B cell (primary cell): ENCODE measurements around the gene DNAH10. TPM values are rescaled to one million over a fixed set of nuclear protein-coding genes. Genes with fewer than 3 reads are reported as not detected.

Source experiments
- ATAC-seq: fragments of 200-7000 bp; cut with Tn5 transposase; one replicate; pipeline ENCODE4 v1.10.0; 2021; ENCODE audit warnings: low read depth, mild to moderate bottlenecking, moderate number of reproducible peaks, moderate library complexity
- CTCF ChIA-PET: fragments of 350-600 bp; sonication (Branson Sonifier 250); formaldehyde crosslinking; loops from one replicate; lab custom pipeline; 2021; ENCODE audit warnings: antibody characterized with exemption, inconsistent platforms; lab: Charles Lee
- POLR2A ChIA-PET: fragments of 350-600 bp; sonication (Branson Sonifier 250); formaldehyde crosslinking; loops from one replicate; lab custom pipeline; 2021; ENCODE audit warnings: antibody characterized with exemption; lab: Charles Lee
- DNase-seq: peaks from one replicate; pipeline ENCODE4 v3.0.0; 2013
- H2AFZ ChIP-seq: 2 replicates; pipeline ENCODE4 v1.6.1; 2012; ENCODE audit warnings: mild to moderate bottlenecking, low read depth, low read length; ENCODE audit not compliant: insufficient read depth, poor library complexity, severe bottlenecking
- H3K27ac ChIP-seq, 2 donors: 1 replicate in 1 of 2; 2 replicates in 1 of 2; pipeline ENCODE4 v1.5.1; 2012 to 2013; ENCODE audit warnings: low read length in 2 of 2, mild to moderate bottlenecking in 2 of 2, moderate library complexity in 1 of 2
- H3K27me3 ChIP-seq, 4 experiments: fragments of 200-600 bp in 1 of 4; sonication (generic) in 1 of 4; replicated peaks in 1 of 4; 1 replicate in 2 of 4; 2 replicates in 2 of 4; pipeline versions ENCODE4 v1.6.1 to v1.7.0; 2013 to 2016; ENCODE audit warnings: low read length in 3 of 4, mild to moderate bottlenecking in 2 of 4, mixed read lengths in 1 of 4, moderate library complexity in 1 of 4; ENCODE audit not compliant: insufficient read depth in 4 of 4, control insufficient read depth in 3 of 4; ENCODE audit errors: control extremely low read depth in 1 of 4
- H3K36me3 ChIP-seq, 2 experiments: replicated peaks in 1 of 2; 1 replicate in 1 of 2; 2 replicates in 1 of 2; pipeline versions ENCODE4 v1.6.1 to v1.7.1; 2013; ENCODE audit warnings: low read length in 1 of 2; ENCODE audit not compliant: insufficient read depth in 2 of 2, control insufficient read depth in 1 of 2; ENCODE audit errors: control extremely low read depth in 1 of 2, extremely low read depth in 1 of 2
- H3K4me1 ChIP-seq, 2 donors: fragments of 200-600 bp in 1 of 2; sonication (generic) in 1 of 2; 1 replicate in 1 of 2; 2 replicates in 1 of 2; pipeline versions ENCODE4 v1.5.1 to v1.6.1; 2013 to 2017; ENCODE audit warnings: low read length in 2 of 2; ENCODE audit not compliant: control insufficient read depth in 2 of 2, insufficient read depth in 2 of 2
- H3K4me2 ChIP-seq: replicated peaks from 2 replicates; pipeline ENCODE3; 2012; ENCODE audit warnings: mild to moderate bottlenecking, low read depth, low read length; ENCODE audit not compliant: poor library complexity, severe bottlenecking
- H3K4me3 ChIP-seq, 5 experiments: fragments of 200-600 bp in 1 of 5; sonication (generic) in 1 of 5; 1 replicate in 3 of 5; 2 replicates in 2 of 5; pipeline versions ENCODE4 v1.5.1 to v1.7.0; 2011 to 2016; ENCODE audit warnings: low read length in 4 of 5, mild to moderate bottlenecking in 4 of 5, low read depth in 2 of 5, control low read depth in 1 of 5, moderate library complexity in 1 of 5; ENCODE audit not compliant: insufficient read depth in 1 of 5; ENCODE audit errors: control extremely low read depth in 1 of 5, extremely low read depth in 1 of 5
- H3K79me2 ChIP-seq: fragments of 200-600 bp; sonication (generic); one replicate; pipeline ENCODE4 v1.6.0; 2016; ENCODE audit warnings: low read length; ENCODE audit not compliant: control insufficient read depth, insufficient read depth
- H3K9ac ChIP-seq: fragments of 200-600 bp; sonication (generic); 2 replicates; pipeline ENCODE4 v1.6.1; 2017; ENCODE audit warnings: mild to moderate bottlenecking, low read length, moderate library complexity
- H3K9me3 ChIP-seq, 3 donors: one replicate each; pipeline versions ENCODE4 v1.6.1 to v1.7.1; 2013; ENCODE audit warnings: low read length in 2 of 3; ENCODE audit not compliant: control insufficient read depth in 2 of 3, insufficient read depth in 1 of 3; ENCODE audit errors: control extremely low read depth in 1 of 3
- H4K20me1 ChIP-seq: 2 replicates; pipeline ENCODE4 v1.6.0; 2012; ENCODE audit warnings: mild to moderate bottlenecking, low read length; ENCODE audit not compliant: insufficient read depth, control insufficient read depth, poor library complexity, severe bottlenecking
- H3K27ac Mint-ChIP-seq: one replicate; pipeline ENCODE4 v1.8.0; 2021; ENCODE audit warnings: mixed read lengths
- H3K27me3 Mint-ChIP-seq: one replicate; pipeline ENCODE4 v1.8.0; 2021; ENCODE audit warnings: mixed read lengths
- H3K4me1 Mint-ChIP-seq: one replicate; pipeline ENCODE4 v1.8.0; 2021; ENCODE audit warnings: mixed read lengths
- H3K4me3 Mint-ChIP-seq: one replicate; pipeline ENCODE4 v1.8.0; 2021; ENCODE audit warnings: mixed read lengths
- H3K9me3 Mint-ChIP-seq: one replicate; pipeline ENCODE4 v1.8.0; 2022; ENCODE audit warnings: mixed read lengths; ENCODE audit not compliant: insufficient read depth
- EZH2 ChIP-seq: IDR thresholded peaks from 2 replicates; pipeline ENCODE4 v1.6.1; 2012; ENCODE audit warnings: borderline replicate concordance, low read depth, mild to moderate bottlenecking, moderate library complexity, low read length; ENCODE audit not compliant: insufficient read depth, poor library complexity, severe bottlenecking
- WGBS: methylation state at CpG from one replicate; pipeline ENCODE4 v1.1.5; 2013; ENCODE audit warnings: missing lambda C conversion rate; ENCODE audit not compliant: insufficient coverage; 5-methylcytosine and 5-hydroxymethylcytosine counted together
- intact Hi-C: fragments of 100-400 bp; cut with micrococcal nuclease; formaldehyde crosslinking; loops from one replicate; pipeline ENCODE4 v1.10.0; 2022
- polyA plus RNA-seq: library from polyadenylated mRNA; depleted of rRNA; stranded (reverse); fragments of >200 nt; gene quantifications from 2 replicates; pipeline ENCODE4 v1.2.3, GENCODE V29; 2012
- total RNA-seq, 2 donors: library from RNA; stranded (reverse); fragments of 120-200 nt in 1 of 2; gene quantifications; 1 replicate in 1 of 2; 2 replicates in 1 of 2; pipeline versions ENCODE4 v1.2.3 to v1.2.4, GENCODE V29; 2013 to 2022
- TF ChIP-seq, protein P1 (sequence below): fragments of 200-600 bp; IDR thresholded peaks from one replicate; pipeline ENCODE4 v1.8.0; 2022; ENCODE audit warnings: antibody characterized with exemption, mild to moderate bottlenecking

The DNAH10 gene
- total and polyA plus RNA-seq, 2 donors (not counting 1 experiment from before 2014, with no cell fraction given): 0.24 to 0.99 TPM

DNA sequence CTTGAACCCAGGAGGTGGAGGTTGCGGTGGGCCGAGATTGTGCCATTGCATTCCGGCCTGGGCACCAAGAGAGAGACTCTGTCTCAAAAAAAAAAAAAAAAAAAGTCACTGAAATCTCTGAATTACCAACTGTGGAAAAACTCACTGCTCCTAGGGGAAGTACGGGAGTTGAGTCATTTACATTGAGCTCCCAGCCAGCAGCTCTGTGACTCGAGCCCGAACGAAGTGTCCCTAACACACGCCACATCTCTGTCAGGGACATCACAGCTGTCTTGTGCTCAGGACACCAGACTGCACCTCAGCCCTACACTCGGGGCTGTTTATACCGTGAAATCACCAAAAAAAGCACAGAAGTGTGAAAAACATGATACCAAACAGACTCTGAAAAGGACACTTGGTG lies 28.9 kb upstream of the DNAH10 start:
- intact Hi-C loops: no loop called here
- ATAC-seq (no peak), DNase-seq (no peak)
- Histone ChIP-seq H3K27me3 (no peaks in the 10 kb centered on the region), H3K9me3 (no peaks in the 10 kb centered on the region), H3K4me3 (no peak overlapping the region), H3K36me3 (peaks cover 7 to 71% of the 10 kb centered on the region in 2 experiments), H3K79me2 (peaks cover 6% of the 10 kb centered on the region), H3K4me1 (peaks cover 9 to 12% of the 10 kb centered on the region in 2 donors), H4K20me1 (no peaks in the 10 kb centered on the region), H3K4me2 (no peak overlapping the region), H2AFZ (no peak overlapping the region), H3K9ac (no peak overlapping the region), H3K27ac (no peak overlapping the region)
- H3K27me3 Mint-ChIP-seq: no peaks in the 10 kb centered on the region
- TF ChIP-seq, protein P1, sequence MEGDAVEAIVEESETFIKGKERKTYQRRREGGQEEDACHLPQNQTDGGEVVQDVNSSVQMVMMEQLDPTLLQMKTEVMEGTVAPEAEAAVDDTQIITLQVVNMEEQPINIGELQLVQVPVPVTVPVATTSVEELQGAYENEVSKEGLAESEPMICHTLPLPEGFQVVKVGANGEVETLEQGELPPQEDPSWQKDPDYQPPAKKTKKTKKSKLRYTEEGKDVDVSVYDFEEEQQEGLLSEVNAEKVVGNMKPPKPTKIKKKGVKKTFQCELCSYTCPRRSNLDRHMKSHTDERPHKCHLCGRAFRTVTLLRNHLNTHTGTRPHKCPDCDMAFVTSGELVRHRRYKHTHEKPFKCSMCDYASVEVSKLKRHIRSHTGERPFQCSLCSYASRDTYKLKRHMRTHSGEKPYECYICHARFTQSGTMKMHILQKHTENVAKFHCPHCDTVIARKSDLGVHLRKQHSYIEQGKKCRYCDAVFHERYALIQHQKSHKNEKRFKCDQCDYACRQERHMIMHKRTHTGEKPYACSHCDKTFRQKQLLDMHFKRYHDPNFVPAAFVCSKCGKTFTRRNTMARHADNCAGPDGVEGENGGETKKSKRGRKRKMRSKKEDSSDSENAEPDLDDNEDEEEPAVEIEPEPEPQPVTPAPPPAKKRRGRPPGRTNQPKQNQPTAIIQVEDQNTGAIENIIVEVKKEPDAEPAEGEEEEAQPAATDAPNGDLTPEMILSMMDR: no peak
- TF ChIP-seq EZH2: no peak
- ChIA-PET CTCF (interaction anchor here (0.7 kb wide), 1 partner anchor 12 kb away, joined by 4 read pairs; no protein-coding TSS in a partner anchor), POLR2A (interaction anchor here (0.7 kb wide), 1 partner anchor 771 kb away, joined by 4 read pairs; no protein-coding TSS in a partner anchor)
- WGBS: 97% methylated on average over 6 of the region's 10 CpGs
- no peak overlapping the region for H3K27ac Mint-ChIP-seq
- no peak overlapping the region for H3K4me3 Mint-ChIP-seq
- no peaks in the 10 kb centered on the region for H3K9me3 Mint-ChIP-seq
- H3K4me1 Mint-ChIP-seq: peaks cover 16% of the 10 kb centered on the region

DNA sequence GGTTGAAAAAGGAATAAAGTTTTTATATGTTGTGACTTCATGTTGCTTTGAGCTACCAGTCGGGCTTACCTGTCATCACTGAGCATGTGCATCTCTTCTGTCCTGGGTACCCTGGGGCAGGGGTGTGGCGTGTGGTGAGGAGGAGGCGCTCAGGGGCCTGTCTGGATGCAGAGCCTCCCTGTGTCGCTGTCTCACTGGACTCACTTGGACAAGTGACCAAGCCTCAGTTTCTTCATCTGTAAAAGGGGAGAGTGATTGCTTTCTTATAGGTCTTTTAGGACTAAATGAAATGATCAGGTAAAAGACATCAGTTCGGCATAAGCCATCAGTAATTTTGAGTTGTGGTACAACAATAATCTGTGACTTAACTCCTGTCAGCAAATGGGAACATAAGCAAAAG lies 27.8 kb upstream of the DNAH10 start:
- Mint-ChIP-seq H3K9me3 (no peaks in the 10 kb centered on the region), H3K4me1 (peaks cover 16% of the 10 kb centered on the region)

More for the DNA sequence above, 27.8 kb upstream of the DNAH10 start:
- H3K27ac ChIP-seq: no peak overlapping the region
- H3K27ac Mint-ChIP-seq: no peak overlapping the region
- POLR2A ChIA-PET: no interaction called here
- H3K4me1 ChIP-seq: peaks cover 9 to 12% of the 10 kb centered on the region in 2 donors
- H2AFZ ChIP-seq: no peak overlapping the region
- H3K27me3 ChIP-seq: no peaks in the 10 kb centered on the region
- H3K4me2 ChIP-seq: no peak overlapping the region
- H4K20me1 ChIP-seq: no peaks in the 10 kb centered on the region
- no peak for ATAC-seq
- WGBS: 75% methylated on average over 4 of the region's 5 CpGs
- peaks cover 6% of the 10 kb centered on the region for H3K79me2 ChIP-seq
- peaks cover 11 to 71% of the 10 kb centered on the region in 2 experiments for H3K36me3 ChIP-seq
- DNase-seq: no peak
- intact Hi-C loops: no loop called here
- no peak for TF ChIP-seq EZH2
- TF ChIP-seq, protein P1: no peak
- H3K4me3 ChIP-seq: no peak overlapping the region
- no peak overlapping the region for H3K4me3 Mint-ChIP-seq
- no peaks in the 10 kb centered on the region for H3K27me3 Mint-ChIP-seq
- no peak overlapping the region for H3K9ac ChIP-seq
- CTCF ChIA-PET: no interaction called here
- H3K9me3 ChIP-seq: no peaks in the 10 kb centered on the region
